IMR-90 (cell line): ENCODE data around the gene MAN2A1. TPM values are rescaled to one million over a fixed set of nuclear protein-coding genes. Genes with fewer than 3 reads are reported as not detected.

Source experiments
- ATAC-seq: fragments of 200-7000 bp; cut with Tn5 transposase; 2 replicates; pipeline ENCODE4 v1.9.1; 2020; ENCODE audit warnings: low read depth, mild to moderate bottlenecking, moderate library complexity
- BruUV-seq: library from RNA; stranded (reverse); fragments of 400-500 nt; replicated peaks from 2 replicates; lab custom pipeline; 2021; lab: Mats Ljungman, UMichigan
- CTCF ChIA-PET: fragments of 300-600 bp; formaldehyde crosslinking; extraction: SDS; loops from one replicate; lab custom pipeline; 2021; ENCODE audit warnings: antibody characterized with exemption; lab: Yijun Ruan, JAX
- POLR2A ChIA-PET: fragments of 300-600 bp; sonication (Branson Sonifier 250); formaldehyde crosslinking; loops from one replicate; lab custom pipeline; 2022; ENCODE audit warnings: antibody characterized with exemption; ENCODE audit not compliant: unreplicated experiment; lab: Charles Lee
- DNase-seq: peaks from one replicate; pipeline ENCODE4 v3.0.0; 2013
- H2AFZ ChIP-seq: replicated peaks from 2 replicates; pipeline ENCODE3; 2013; ENCODE audit warnings: low read length, mild to moderate bottlenecking; ENCODE audit not compliant: poor library complexity
- H2AK5ac ChIP-seq: 2 replicates; pipeline ENCODE4 v1.6.1; 2013; ENCODE audit warnings: low read depth, low read length, inconsistent platforms
- H2AK9ac ChIP-seq: replicated peaks from 2 replicates; pipeline ENCODE3; 2013; ENCODE audit warnings: mild to moderate bottlenecking, low read depth, low read length, moderate library complexity; ENCODE audit not compliant: poor library complexity
- H2BK120ac ChIP-seq: 2 replicates; pipeline ENCODE4 v1.6.1; 2013; ENCODE audit warnings: low read depth, low read length, inconsistent platforms
- H2BK15ac ChIP-seq: 3 replicates; pipeline ENCODE4 v1.6.1; 2013; ENCODE audit warnings: low read depth, low read length, inconsistent platforms
- H2BK20ac ChIP-seq: 2 replicates; pipeline ENCODE4 v1.6.1; 2013; ENCODE audit warnings: low read depth, mild to moderate bottlenecking, inconsistent platforms, low read length, moderate library complexity
- H2BK5ac ChIP-seq: 2 replicates; pipeline ENCODE4 v1.6.1; 2013; ENCODE audit warnings: mild to moderate bottlenecking, low read depth, low read length, inconsistent platforms; ENCODE audit not compliant: poor library complexity, severe bottlenecking
- H3K14ac ChIP-seq: replicated peaks from 2 replicates; pipeline ENCODE4 v1.6.1; 2013; ENCODE audit warnings: low read depth, low read length, inconsistent platforms
- H3K18ac ChIP-seq: 2 replicates; pipeline ENCODE4 v1.6.1; 2013; ENCODE audit warnings: low read depth, low read length, control low read depth
- H3K23ac ChIP-seq: 2 replicates; pipeline ENCODE4 v1.6.1; 2013; ENCODE audit warnings: low read depth, low read length, inconsistent platforms
- H3K27ac ChIP-seq: 2 replicates; pipeline ENCODE4 v1.5.1; 2013; ENCODE audit warnings: mild to moderate bottlenecking, control low read depth, low read length; ENCODE audit not compliant: insufficient read depth
- H3K27me3 ChIP-seq: 2 replicates; pipeline ENCODE4 v1.6.1; 2013; ENCODE audit warnings: low read length; ENCODE audit not compliant: control insufficient read depth, insufficient read depth
- H3K36me3 ChIP-seq: 2 replicates; pipeline ENCODE4 v1.6.1; 2013; ENCODE audit warnings: low read length, mixed read lengths; ENCODE audit not compliant: control insufficient read depth, insufficient read depth
- H3K4ac ChIP-seq: 2 replicates; pipeline ENCODE4 v1.6.1; 2013; ENCODE audit warnings: low read depth, low read length, inconsistent platforms
- H3K4me1 ChIP-seq: 2 replicates; pipeline ENCODE4 v1.6.1; 2013; ENCODE audit warnings: low read length, mixed read lengths; ENCODE audit not compliant: control insufficient read depth, insufficient read depth
- H3K4me2 ChIP-seq: 2 replicates; pipeline ENCODE4 v1.6.1; 2013; ENCODE audit warnings: low read depth, mild to moderate bottlenecking, control low read depth, low read length, moderate library complexity
- H3K4me3 ChIP-seq: 2 replicates; pipeline ENCODE4 v1.5.1; 2013; ENCODE audit warnings: low read depth, mild to moderate bottlenecking, control low read depth, low read length, moderate library complexity; ENCODE audit not compliant: insufficient read depth
- H3K56ac ChIP-seq: 2 replicates; pipeline ENCODE4 v1.6.1; 2013; ENCODE audit warnings: low read length, inconsistent platforms; ENCODE audit not compliant: insufficient read depth; ENCODE audit errors: extremely low read depth
- H3K79me1 ChIP-seq, 2 experiments: 2 replicates each; pipeline ENCODE4 v1.6.1; 2013; ENCODE audit warnings: low read length in 2 of 2, inconsistent platforms in 1 of 2, low read depth in 1 of 2
- H3K9ac ChIP-seq: 2 replicates; pipeline ENCODE4 v1.6.1; 2013; ENCODE audit warnings: low read depth, low read length, control low read depth
- H3K9me1 ChIP-seq: 2 replicates; pipeline ENCODE4 v1.6.1; 2013; ENCODE audit warnings: low read length, inconsistent platforms; ENCODE audit not compliant: insufficient read depth
- H3K9me3 ChIP-seq: 2 replicates; pipeline ENCODE4 v1.6.1; 2013; ENCODE audit warnings: low read length; ENCODE audit not compliant: control insufficient read depth, insufficient read depth
- H4K20me1 ChIP-seq: 2 replicates; pipeline ENCODE4 v1.6.1; 2013; ENCODE audit warnings: low read length, inconsistent platforms; ENCODE audit not compliant: insufficient read depth
- H4K5ac ChIP-seq: 2 replicates; pipeline ENCODE4 v1.6.1; 2013; ENCODE audit warnings: mild to moderate bottlenecking, low read depth, low read length, control low read depth
- H4K8ac ChIP-seq, 2 experiments: 2 replicates each; pipeline ENCODE4 v1.6.1; 2013; ENCODE audit warnings: low read depth in 2 of 2, low read length in 2 of 2, control low read depth in 1 of 2, inconsistent platforms in 1 of 2
- H4K91ac ChIP-seq: 2 replicates; pipeline ENCODE4 v1.6.1; 2013; ENCODE audit warnings: low read depth, low read length, inconsistent platforms; ENCODE audit not compliant: insufficient read depth
- MAFK ChIP-seq: IDR thresholded peaks from 2 replicates; pipeline ENCODE4 v1.6.1; 2012; ENCODE audit warnings: low read depth, low read length, improper control_type of control experiment
- RAD21 ChIP-seq: IDR thresholded peaks from 2 replicates; pipeline ENCODE4 v1.6.1; 2012; ENCODE audit warnings: low read length, improper control_type of control experiment
- WGBS, 2 experiments: methylation state at CpG; one replicate each; pipeline versions ENCODE4 v1.1.5 to v1.1.7; 2013; ENCODE audit warnings: missing lambda C conversion rate in 2 of 2; ENCODE audit not compliant: insufficient read length in 1 of 2; ENCODE audit errors: extremely low coverage in 2 of 2; 5-methylcytosine and 5-hydroxymethylcytosine counted together
- dilution Hi-C: fragments of 300-500 bp; cut with HindIII; formaldehyde crosslinking; loops from one replicate; pipeline ENCODE4 v1.14.3; 2018; ENCODE audit warnings: low sequenced_read_pairs; ENCODE audit not compliant: unreplicated experiment
- in situ Hi-C: fragments of 300-500 bp; cut with MboI; formaldehyde crosslinking; loops from 3 replicates; pipeline ENCODE4 v1.14.3; 2019; ENCODE audit warnings: low sequenced_read_pairs, inconsistent platforms, mixed read lengths
- intact Hi-C: fragments of 100-400 bp; cut with micrococcal nuclease; formaldehyde crosslinking; loops from 2 replicates; pipeline ENCODE4 v1.10.0; 2022
- polyA plus RNA-seq, 3 experiments: library from polyadenylated mRNA; depleted of rRNA; stranded (reverse); fragments of >200 nt; gene quantifications; 2 replicates each; pipeline ENCODE4 v1.2.3, GENCODE V29; 2012; ENCODE audit warnings: low replicate concordance in 1 of 3
- total RNA-seq: library from RNA; depleted of rRNA; stranded (reverse); fragments of >200 nt; gene quantifications from 2 replicates; pipeline ENCODE4 v1.2.3, GENCODE V29; 2012

Gene MAN2A1
- total and polyA plus RNA-seq, 2 of the 4 experiments (the other 2 are of a cell fraction): 16.4 to 29.6 TPM

DNA sequence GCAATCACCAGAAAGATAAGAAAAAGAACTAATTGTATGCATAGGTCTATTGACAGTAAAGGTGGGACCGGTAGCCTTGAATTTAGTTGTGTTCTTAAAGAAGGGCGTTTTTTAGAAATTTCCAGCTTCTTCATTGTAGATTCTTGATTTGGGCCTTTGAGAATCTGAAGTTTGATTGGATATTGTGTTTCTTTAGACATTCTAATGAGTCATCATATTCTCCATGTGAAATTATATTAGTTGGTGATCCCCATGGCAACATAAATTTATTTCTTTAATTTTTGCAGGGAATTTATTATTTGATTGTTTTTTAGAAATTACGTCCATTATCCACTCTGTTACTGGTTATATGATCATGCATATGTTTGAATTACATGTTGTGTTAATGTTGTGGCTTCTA is 63.6 kb downstream of the MAN2A1 start:
- dilution Hi-C loops (no loop called here), in situ Hi-C loops (no loop called here), intact Hi-C loops (no loop called here)
- Histone ChIP-seq H2AFZ (no peak overlapping the region), H3K56ac (no peak overlapping the region), H2BK120ac (no peak overlapping the region), H3K9me3 (no peaks in the 10 kb centered on the region), H3K27me3 (no peaks in the 10 kb centered on the region), H4K20me1 (no peaks in the 10 kb centered on the region), H3K27ac (no peak overlapping the region), H2AK9ac (no peak overlapping the region), H4K8ac (no peak overlapping the region), H4K5ac (no peak overlapping the region), H3K79me1 (peaks cover 4 to 25% of the 10 kb centered on the region in 2 experiments; a peak in 3 of 4 replicates), H2BK5ac (no peak overlapping the region), H3K4me2 (no peak overlapping the region), H3K18ac (no peak overlapping the region), H2BK15ac (no peak overlapping the region), H3K14ac (no peak overlapping the region), H3K9ac (no peak overlapping the region), H2BK20ac (no peak overlapping the region), H3K4ac (no peak overlapping the region), H2AK5ac (no peak overlapping the region), H3K4me3 (no peak overlapping the region), H3K36me3 (peaks cover 7% of the 10 kb centered on the region; the same call in 1 of the 2 replicates), H3K9me1 (no peaks in the 10 kb centered on the region), H3K4me1 (no peaks in the 10 kb centered on the region), H3K23ac (no peak overlapping the region), H4K91ac (no peak overlapping the region)
- TF ChIP-seq MAFK (peak; percentile 52), RAD21 (no peak)
- no CpG with 5 or more reads among the region's 3 CpGs for WGBS, 2 experiments
- DNase-seq: no peak
- no TSS peak for BruUV-seq
- POLR2A ChIA-PET: no interaction called here
- no peak for ATAC-seq
- CTCF ChIA-PET: no interaction called here
